Stimulated activated CD8-positive, alpha-beta memory T cell treated with anti-CD3 and anti-CD28 coated beads, Interleukin-2, amount 100 ng/mL, for 1 hour (primary cell): Measurements from ENCODE around the gene ALLC.

Experiments
- DNase-seq, 2 donors: peaks; one replicate each; pipeline ENCODE4 v3.0.0-alpha.2; 2020; ENCODE audit warnings: low read depth in 2 of 2

ALLC gene

DNA sequence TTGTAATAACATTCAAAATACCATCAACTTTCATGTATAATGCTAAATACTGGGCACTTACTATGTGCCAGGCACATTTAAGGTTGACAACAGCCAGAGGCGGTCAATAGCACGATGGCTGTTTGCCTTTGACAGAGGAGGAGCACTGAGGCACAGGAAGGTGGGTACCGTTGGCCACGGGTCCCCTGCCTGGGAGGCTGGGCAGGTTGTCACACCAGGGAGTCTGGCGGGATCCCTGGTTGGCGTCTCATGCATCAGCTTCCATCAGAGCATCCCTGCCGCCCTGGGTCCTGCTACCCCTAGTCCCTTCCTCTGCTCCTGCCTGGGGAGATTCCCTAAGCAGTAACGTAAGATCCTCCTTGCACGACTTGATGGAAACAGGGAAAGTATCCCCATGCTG is 19.4 kb downstream of the ALLC start:
- no peak for DNase-seq

DNA sequence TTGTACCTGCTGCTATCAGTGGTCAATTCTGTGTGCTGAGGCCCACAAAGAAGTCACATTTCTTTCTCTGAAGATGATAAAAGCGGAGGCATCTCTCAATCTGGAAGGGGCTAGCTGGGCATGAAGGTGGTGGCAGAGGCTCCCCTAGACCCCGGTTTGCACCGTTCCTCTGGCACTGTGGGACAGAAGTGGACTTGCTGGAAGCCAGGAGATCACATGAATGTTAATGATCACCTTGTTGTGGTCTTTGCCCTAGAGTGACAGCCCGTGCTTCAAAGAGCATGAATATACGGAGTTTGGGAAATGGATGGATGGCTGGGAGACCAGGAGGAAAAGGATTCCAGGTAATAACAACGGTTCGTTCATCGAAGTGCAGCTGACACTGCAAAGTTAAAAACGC is 20.2 kb downstream of the ALLC start:
- DNase-seq: no peak

DNA sequence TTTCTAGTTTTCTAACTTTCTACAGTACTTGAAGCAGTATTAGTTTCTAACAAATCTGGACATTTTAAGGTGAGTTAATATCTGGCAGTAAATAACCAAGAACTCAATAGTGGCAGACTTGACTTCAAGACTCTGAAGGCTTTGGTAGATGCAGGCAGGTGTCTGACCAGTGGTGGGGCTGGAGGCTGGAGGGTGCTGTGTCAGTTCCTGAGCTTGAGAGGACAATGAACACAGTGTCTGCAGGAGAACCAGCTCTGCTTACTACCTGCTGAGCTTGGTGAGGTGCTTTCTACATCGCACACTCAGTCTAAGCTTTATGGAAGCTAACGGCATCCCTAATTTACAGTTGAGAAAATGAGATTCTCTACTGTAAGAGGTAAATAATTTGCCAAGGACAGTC is 21.2 kb downstream of the ALLC start:
- no peak for DNase-seq

GRCh38 chr2:3679616-3680393 is 21.8 kb downstream of the ALLC start:
- DNase-seq: no peak

DNA sequence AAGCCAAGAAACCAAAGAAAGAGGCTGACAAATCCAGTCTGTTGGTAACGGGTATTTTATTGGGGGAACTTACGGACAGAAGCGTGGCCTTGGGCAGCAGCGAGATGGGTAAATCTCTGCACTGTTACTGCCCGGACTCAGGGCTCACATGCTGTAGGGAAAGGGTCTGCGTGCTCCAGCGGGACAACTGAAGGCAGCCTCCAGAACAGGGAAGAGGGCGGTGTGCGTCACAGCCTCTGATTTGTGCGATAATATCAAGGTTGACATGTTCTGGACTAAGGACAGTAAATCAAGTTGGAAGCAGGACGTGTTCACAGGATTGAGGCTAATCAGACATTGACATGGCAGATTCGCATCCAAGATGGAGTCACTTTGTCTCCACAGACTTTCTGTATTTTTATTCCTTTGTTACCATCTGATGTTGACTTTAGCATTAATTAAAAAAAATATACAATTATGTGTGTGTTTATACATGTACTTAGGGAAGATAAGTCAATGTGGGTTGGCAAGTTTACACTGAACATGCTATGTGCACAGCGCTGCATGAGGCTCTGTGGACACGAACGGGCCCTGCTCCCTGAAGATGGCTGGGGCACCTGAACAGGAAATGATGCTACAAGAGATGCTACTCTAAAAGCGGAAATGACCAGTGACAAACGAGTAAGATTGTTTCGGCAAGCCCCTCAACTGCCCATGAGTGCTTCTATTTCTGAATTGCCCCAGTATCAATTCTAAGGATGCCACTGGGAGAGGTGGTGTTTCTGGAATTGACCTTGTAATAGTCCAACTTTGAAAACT is 22.7 kb downstream of the ALLC start:
- DNase-seq: no peak

- DNase-seq: no peak
These were observed 23.6 kb downstream of the ALLC start for GRCh38 chr2:3681625-3682024.

- DNase-seq: no peak
These were observed 24.8 kb downstream of the ALLC start for GRCh38 chr2:3682811-3683210.

DNA sequence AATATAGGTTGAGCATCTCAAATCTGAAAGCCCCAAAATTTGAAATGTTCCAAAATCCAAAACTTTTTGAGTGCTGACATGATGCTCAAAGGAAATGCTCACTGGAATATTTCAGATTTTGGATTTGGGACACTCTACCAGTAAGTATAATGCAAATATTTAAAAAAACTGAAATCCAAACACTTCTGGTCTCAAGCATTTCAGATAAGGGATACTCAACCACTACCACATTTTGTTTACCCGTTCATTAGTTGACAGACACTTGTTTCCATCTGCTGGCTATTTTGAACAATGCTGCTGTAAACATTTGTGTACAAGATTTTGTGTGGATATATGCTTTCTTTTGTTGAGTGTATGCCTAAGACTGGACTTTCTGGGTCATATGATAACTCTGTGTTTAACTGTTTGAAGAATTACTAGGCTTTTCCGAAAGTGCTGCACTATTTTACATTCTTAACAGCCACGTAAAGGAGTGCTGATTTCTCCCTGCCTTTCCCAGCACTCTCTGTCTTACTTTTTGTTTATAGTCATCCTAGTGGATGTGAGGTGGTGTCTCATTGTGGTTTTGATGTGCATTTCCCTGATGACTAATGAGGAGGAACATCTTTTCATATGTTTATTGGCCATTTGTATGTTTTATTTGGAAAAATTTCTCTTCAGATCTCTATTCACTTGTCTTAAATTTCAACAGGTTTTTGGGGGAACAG is 25.9 kb downstream of the ALLC start:
- DNase-seq: no peak

DNA sequence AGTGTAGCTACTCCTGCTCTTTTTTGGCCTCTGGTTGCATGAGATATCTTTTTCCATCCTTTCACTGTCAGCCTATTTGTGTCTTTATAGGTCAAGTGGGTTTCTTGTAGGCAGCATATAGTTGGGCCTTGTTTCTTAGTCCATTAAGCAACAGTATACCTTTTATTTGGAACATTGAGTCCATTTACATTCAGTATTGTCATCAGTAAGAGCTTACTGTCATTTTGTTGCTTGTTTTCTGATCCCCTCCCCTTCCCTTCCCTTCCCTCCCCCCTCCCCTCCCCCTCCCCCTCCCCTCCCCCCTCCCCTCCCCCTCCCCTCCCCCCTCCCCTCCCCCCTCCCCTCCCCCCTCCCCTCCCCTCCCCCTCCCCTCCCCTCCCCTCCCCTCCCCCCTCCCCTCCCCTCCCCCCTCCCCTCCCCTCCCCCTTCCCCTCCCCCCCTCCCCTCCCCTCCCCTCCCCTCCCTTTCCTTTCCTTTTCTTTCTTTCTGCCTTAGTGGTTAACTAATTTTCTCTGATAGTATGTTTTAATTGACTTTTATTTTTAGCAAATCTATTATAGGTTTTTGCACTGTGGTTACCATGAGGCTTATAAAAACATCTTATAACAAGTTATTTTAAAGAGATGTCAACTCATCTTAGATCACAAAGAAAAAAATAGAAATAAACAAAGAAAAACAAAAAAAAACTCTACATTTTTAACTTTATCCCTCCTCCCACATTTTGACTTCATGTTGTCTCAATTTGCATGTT is 32.2 kb downstream of the ALLC start:
- no peak for DNase-seq

DNA sequence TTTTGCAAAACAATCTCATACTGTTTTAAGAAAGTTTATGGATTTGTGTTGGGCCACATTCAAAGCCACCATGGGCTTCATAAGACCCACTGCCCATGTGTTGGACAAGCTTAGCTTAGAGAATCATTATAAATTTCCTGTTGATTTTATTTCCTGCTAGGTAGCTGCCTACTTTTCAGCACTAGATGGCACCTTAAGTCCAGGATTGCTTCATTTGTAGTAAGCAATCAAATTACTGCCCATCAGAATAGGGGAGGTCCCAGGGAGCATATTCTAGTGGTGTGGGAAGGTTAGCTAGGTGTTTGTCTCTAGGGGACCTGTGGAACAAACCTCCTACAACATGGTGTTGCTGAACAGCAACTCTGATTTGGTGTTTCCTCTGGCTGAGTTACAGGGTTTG is 34.4 kb downstream of the ALLC start:
- DNase-seq: no peak

DNA sequence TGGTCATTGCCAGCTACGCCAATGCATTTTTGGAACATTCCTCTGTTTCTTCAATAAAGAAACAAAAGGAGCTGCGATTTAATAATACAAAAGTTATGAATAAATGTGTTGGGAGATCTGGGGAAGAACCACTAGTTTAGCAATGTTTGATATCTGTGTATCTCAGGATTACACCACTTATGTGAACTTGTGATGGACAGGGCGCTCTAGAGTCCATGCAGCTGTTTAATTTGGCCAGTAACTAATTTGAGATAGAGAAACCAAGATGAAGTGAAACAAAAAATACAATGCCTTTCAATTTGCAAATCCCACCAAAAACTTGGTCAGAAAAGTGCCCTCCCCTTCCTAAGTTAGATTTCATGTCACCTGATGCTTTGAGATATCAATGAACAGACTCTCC is 38.5 kb downstream of the ALLC start:
- DNase-seq: no peak

- no peak for DNase-seq
These were observed 43.1 kb downstream of the ALLC start for GRCh38 chr2:3701071-3701470.

GRCh38 chr2:3703236-3703756 is 45.3 kb downstream of the ALLC start, which contains the start of gene DCDC2C:
DCDC2C (plus strand) TSS chr2:3703575; CDS start chr2:3703752, 177 bp downstream.
- DNase-seq: no peak

GRCh38 chr2:3703757-3704355 is 45.9 kb downstream of the ALLC start:
- DNase-seq: no peak

DNA sequence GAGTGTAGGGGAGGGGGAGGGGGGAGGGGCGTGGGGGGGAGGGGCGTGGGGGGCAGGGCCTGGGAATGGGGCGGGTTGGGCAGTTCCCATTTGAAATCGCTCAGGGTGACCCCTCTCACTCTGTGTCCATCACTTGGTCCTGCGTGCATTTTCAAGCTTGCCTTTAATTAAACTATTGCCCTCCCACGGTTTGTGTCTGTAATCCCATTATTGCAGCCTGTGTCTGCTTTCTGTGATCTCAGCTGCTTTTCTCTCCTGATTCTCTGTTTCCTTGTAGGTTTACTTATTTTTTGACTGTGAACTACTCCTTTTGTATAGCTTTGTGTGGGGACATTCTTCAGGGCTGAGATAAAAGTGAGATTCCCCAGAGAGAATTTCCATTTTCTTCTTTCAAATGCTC is 46.7 kb downstream of the ALLC start:
- no peak for DNase-seq

DNA sequence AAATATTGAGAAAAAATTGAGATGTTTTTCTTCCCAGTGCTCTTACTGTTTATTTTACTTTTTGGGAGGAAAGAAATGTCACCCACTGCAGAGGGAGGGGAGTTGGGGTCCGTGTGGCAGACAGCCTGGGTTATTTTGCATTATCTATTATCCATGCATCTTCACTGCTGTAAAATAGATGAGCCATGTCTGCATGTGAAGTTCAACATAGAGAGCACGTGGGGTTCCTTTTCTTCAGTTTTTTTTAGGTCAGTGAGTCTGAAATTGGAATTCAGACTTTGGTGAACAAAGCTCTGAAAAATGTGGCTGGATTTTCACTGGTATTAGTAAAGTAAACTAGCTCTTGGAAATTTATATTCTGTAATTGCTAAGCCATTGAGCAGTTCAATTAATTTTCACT is 47.8 kb downstream of the ALLC start:
- no peak for DNase-seq

GRCh38 chr2:3706892-3707291 is 48.9 kb downstream of the ALLC start:
- no peak for DNase-seq

DNA sequence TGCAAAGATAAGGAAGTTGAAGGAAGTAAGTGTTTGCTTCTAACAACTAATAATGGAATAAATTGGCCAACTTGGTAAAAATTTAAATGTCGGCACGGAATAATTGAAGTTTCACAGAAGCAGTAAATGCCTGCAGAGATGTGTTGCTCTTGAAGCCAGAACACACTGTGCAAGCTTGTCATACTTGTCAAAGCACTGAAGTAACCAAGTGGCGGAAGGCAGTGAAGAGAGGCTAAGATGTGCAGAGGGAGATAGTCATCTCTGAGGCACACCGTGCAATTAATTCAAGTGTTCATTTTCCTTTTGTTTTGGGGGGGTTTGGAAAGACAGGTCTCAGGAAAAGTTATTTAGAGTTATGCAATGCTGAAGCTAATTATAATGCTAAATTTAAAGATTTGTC is 50.6 kb downstream of the ALLC start:
- DNase-seq: no peak

DNA sequence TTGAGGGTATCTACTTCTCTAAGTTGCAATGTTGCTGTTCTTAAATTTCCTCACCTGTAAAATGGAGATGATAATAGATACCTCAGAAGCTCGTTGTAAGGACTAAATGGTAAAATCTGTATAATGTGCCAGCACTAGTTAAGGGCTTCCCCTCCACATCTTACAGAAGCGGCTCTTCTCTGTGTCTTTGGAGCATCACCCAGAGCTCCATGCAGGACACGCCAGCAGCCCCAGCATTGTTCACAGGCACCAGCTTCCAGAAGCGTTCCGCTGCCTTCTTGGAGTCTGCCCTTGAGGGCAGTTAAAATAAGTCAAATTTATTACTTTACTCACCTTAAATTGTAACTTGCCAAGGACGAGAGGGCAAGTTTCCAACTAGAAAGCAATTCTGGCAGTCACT is 51.2 kb downstream of the ALLC start:
- no peak for DNase-seq

DNA sequence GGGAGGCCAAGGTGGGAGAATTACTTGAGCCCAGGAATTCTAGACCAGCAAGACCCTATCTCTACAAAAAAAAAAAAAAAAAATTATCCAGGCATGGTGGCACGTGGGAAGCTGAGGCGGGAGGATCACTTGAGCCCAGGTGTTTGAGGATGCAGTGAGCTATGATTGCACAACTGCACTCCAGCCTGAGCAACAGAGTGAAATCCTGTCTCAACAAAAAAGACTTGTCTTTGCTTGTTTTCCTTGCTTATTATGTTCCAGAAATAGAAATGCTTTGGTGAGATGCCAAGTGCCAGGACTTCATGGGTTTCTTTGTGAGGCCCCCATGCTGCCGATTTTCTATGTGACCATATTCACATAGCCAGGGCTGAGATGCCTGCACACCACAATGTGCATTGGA is 54.4 kb downstream of the ALLC start:
- DNase-seq: no peak

GRCh38 chr2:3712831-3713503 is 55.0 kb downstream of the ALLC start:
- no peak for DNase-seq
